A673 (cell line): ENCODE data around the gene GNAS-AS1. TPM values are rescaled to one million over a fixed set of nuclear protein-coding genes. Genes with fewer than 3 reads are reported as not detected.

Experiments
- BruUV-seq: library from RNA; stranded (reverse); fragments of 400-500 nt; replicated peaks from 2 replicates; lab custom pipeline; 2021; lab: Mats Ljungman, UMichigan
- CTCF ChIA-PET: fragments of 300-600 bp; sonication (Branson Sonifier 250); formaldehyde crosslinking; loops from one replicate; lab custom pipeline; 2022; ENCODE audit warnings: antibody characterized with exemption; lab: Charles Lee
- POLR2A ChIA-PET: fragments of 300-600 bp; sonication (Branson Sonifier 250); formaldehyde crosslinking; loops from one replicate; lab custom pipeline; 2022; ENCODE audit warnings: antibody characterized with exemption; ENCODE audit not compliant: low non-redundant PET; lab: Charles Lee
- DNase-seq: peaks from one replicate; pipeline ENCODE4 v3.0.0-alpha.2; 2015; ENCODE audit warnings: low spot score
- H3K27ac ChIP-seq: fragments of 200-600 bp; sonication (generic); 2 replicates; pipeline ENCODE4 v1.5.1; 2016; ENCODE audit warnings: mixed run types, low read depth, mild to moderate bottlenecking, mixed read lengths, antibody characterized with exemption, low read length; ENCODE audit not compliant: poor library complexity, severe bottlenecking
- H3K27me3 ChIP-seq: fragments of 200-600 bp; sonication (generic); replicated peaks from 2 replicates; pipeline ENCODE4 v1.6.1; 2017; ENCODE audit warnings: mixed run types, low read depth, mild to moderate bottlenecking, mixed read lengths, antibody characterized with exemption, low read length; ENCODE audit not compliant: insufficient read depth, poor library complexity
- H3K36me3 ChIP-seq: fragments of 200-600 bp; sonication (generic); 2 replicates; pipeline ENCODE4 v1.6.1; 2016; ENCODE audit warnings: mixed run types, mild to moderate bottlenecking, mixed read lengths, antibody characterized with exemption, low read length; ENCODE audit not compliant: insufficient read depth, poor library complexity, severe bottlenecking
- H3K4me1 ChIP-seq: fragments of 200-600 bp; sonication (generic); 2 replicates; pipeline ENCODE4 v1.6.1; 2017; ENCODE audit warnings: mixed run types, mild to moderate bottlenecking, mixed read lengths, antibody characterized with exemption, low read length; ENCODE audit not compliant: insufficient read depth, poor library complexity, severe bottlenecking
- H3K4me3 ChIP-seq: fragments of 200-600 bp; sonication (generic); 2 replicates; pipeline ENCODE4 v1.5.1; 2016; ENCODE audit warnings: low read depth, mixed run types, mild to moderate bottlenecking, mixed read lengths, low read length; ENCODE audit not compliant: poor library complexity, severe bottlenecking
- H3K9me3 ChIP-seq: fragments of 200-600 bp; sonication (generic); 2 replicates; pipeline ENCODE4 v1.6.1; 2016; ENCODE audit warnings: mixed run types, low read depth, mild to moderate bottlenecking, mixed read lengths, antibody characterized with exemption, low read length; ENCODE audit not compliant: poor library complexity, severe bottlenecking
- CTCF ChIP-seq: fragments of 300-800, 200-600 bp; sonication (generic); conservative IDR thresholded peaks from 2 replicates; pipeline ENCODE4 v1.5.1; 2017; ENCODE audit warnings: low read depth, mild to moderate bottlenecking, antibody characterized with exemption, low read length, moderate library complexity, mixed read lengths
- EZH2 ChIP-seq: fragments of 200-600 bp; sonication (generic); IDR thresholded peaks from 2 replicates; pipeline ENCODE4 v1.6.1; 2017; ENCODE audit warnings: borderline replicate concordance, low read depth, mild to moderate bottlenecking, mixed read lengths, antibody characterized with exemption, low read length; ENCODE audit not compliant: poor library complexity, severe bottlenecking
- intact Hi-C: fragments of 100-400 bp; cut with micrococcal nuclease; formaldehyde crosslinking; loops from one replicate; pipeline ENCODE4 v1.10.0; 2022; ENCODE audit not compliant: unreplicated experiment
- total RNA-seq: library from RNA; stranded (reverse); gene quantifications from 2 replicates; pipeline ENCODE4 v1.2.3, GENCODE V29; 2021

Gene GNAS-AS1
- total RNA-seq, 1 experiment from 2014 or later: 6.7 TPM

- intact Hi-C loops: no loop called here
- H3K27me3 ChIP-seq: peaks cover 49% of the 10 kb centered on the region
- H3K36me3 ChIP-seq: no peaks in the 10 kb centered on the region
- no peak for DNase-seq
- BruUV-seq: no TSS peak
- POLR2A ChIA-PET: no interaction called here
- H3K4me3 ChIP-seq: no peak overlapping the region
- CTCF ChIA-PET: no interaction called here
- TF ChIP-seq EZH2: no peak
- no peak for TF ChIP-seq CTCF
- H3K4me1 ChIP-seq: no peaks in the 10 kb centered on the region
- no peak overlapping the region for H3K27ac ChIP-seq
- no peaks in the 10 kb centered on the region for H3K9me3 ChIP-seq
Observed at GRCh38 chr20:58836616-58837204, 14.0 kb downstream of the GNAS-AS1 start.

- no peaks in the 10 kb centered on the region for H3K36me3 ChIP-seq
- intact Hi-C loops: no loop called here
- BruUV-seq: no TSS peak
- CTCF ChIA-PET: no interaction called here
- peaks cover 35% of the 10 kb centered on the region for H3K27me3 ChIP-seq
- no peak for DNase-seq
- no peaks in the 10 kb centered on the region for H3K9me3 ChIP-seq
- TF ChIP-seq CTCF: no peak
- no peak for TF ChIP-seq EZH2
- H3K4me3 ChIP-seq: no peak overlapping the region
- no peaks in the 10 kb centered on the region for H3K4me1 ChIP-seq
- no peak overlapping the region for H3K27ac ChIP-seq
- POLR2A ChIA-PET: no interaction called here
Observed at GRCh38 chr20:58835231-58835630, 15.5 kb downstream of the GNAS-AS1 start.

- H3K4me3 ChIP-seq: no peak overlapping the region
- POLR2A ChIA-PET: no interaction called here
- no TSS peak for BruUV-seq
- no peaks in the 10 kb centered on the region for H3K9me3 ChIP-seq
- H3K4me1 ChIP-seq: no peaks in the 10 kb centered on the region
- intact Hi-C loops: no loop called here
- no peaks in the 10 kb centered on the region for H3K36me3 ChIP-seq
- H3K27me3 ChIP-seq: peaks cover 22% of the 10 kb centered on the region
- CTCF ChIA-PET: no interaction called here
- no peak for TF ChIP-seq EZH2
- TF ChIP-seq CTCF: no peak
- H3K27ac ChIP-seq: no peak overlapping the region
- no peak for DNase-seq
Observed at GRCh38 chr20:58833921-58834320, 16.8 kb downstream of the GNAS-AS1 start.
